SK-N-SH (cell line): ENCODE measurements around the gene RNF180. TPM values are rescaled to one million over a fixed set of nuclear protein-coding genes. Genes with fewer than 3 reads are reported as not detected.

ENCODE experiments used
- CTCF ChIA-PET: fragments of 300-600, 350-600 bp; formaldehyde crosslinking; extraction: SDS; loops from one replicate; lab custom pipeline; 2021; lab: Yijun Ruan, JAX
- POLR2A ChIA-PET: fragments of 350-600 bp; sonication (Branson Sonifier 250); formaldehyde crosslinking; extraction: SDS; loops from one replicate; lab custom pipeline; 2020; ENCODE audit warnings: antibody characterized with exemption, inconsistent platforms; lab: Yijun Ruan, JAX
- DNase-seq: peaks from one replicate; pipeline ENCODE4 v3.0.0; 2012
- H2AFZ ChIP-seq: fragments of 200-600 bp; sonication (generic); 2 replicates; pipeline ENCODE4 v1.8.1; 2016; ENCODE audit warnings: antibody characterized with exemption, mild to moderate bottlenecking, low read depth
- H3F3A ChIP-seq: fragments of 200-600 bp; sonication (generic); replicated peaks from 2 replicates; pipeline ENCODE3; 2016; ENCODE audit warnings: antibody characterized with exemption, mild to moderate bottlenecking; ENCODE audit not compliant: insufficient read depth
- H3K27ac ChIP-seq, 2 experiments: fragments of 200-500 bp in 1 of 2; fragments of 200-600 bp in 1 of 2; sonication (Bioruptor generic) in 1 of 2; sonication (generic), shearing (Covaris generic) in 1 of 2; 2 replicates each; pipeline versions ENCODE4 v1.5.1 to v1.6.1; 2014 to 2016; ENCODE audit warnings: low read depth in 2 of 2, inconsistent platforms in 1 of 2, low read length in 1 of 2, mild to moderate bottlenecking in 1 of 2, mixed read lengths in 1 of 2
- H3K27me3 ChIP-seq: fragments of 200-600 bp; sonication (generic), shearing (Covaris generic); 2 replicates; pipeline ENCODE4 v1.6.1; 2016; ENCODE audit warnings: mixed run types; ENCODE audit not compliant: insufficient read depth
- H3K36me3 ChIP-seq, 2 experiments: fragments of 200-500 bp in 1 of 2; fragments of 200-600 bp in 1 of 2; sonication (Bioruptor generic) in 1 of 2; sonication (generic) in 1 of 2; replicated peaks in 1 of 2; 2 replicates each; pipeline versions ENCODE3 to v1.5.1; 2014 to 2016; ENCODE audit warnings: low read length in 1 of 2, mild to moderate bottlenecking in 1 of 2; ENCODE audit not compliant: insufficient read depth in 2 of 2, control insufficient read depth in 1 of 2
- H3K4me1 ChIP-seq, 2 experiments: fragments of 200-500 bp in 1 of 2; fragments of 200-600 bp in 1 of 2; sonication (Bioruptor generic) in 1 of 2; sonication (generic), shearing (Covaris generic) in 1 of 2; 2 replicates each; pipeline versions ENCODE4 v1.5.1 to v1.6.1; 2014 to 2016; ENCODE audit warnings: low read depth in 1 of 2, low read length in 1 of 2, mixed run types in 1 of 2; ENCODE audit not compliant: insufficient read depth in 2 of 2, control insufficient read depth in 1 of 2
- H3K4me2 ChIP-seq: fragments of 200-600 bp; sonication (generic), shearing (Covaris generic); 2 replicates; pipeline ENCODE4 v1.6.1; 2017; ENCODE audit warnings: mixed run types
- H3K4me3 ChIP-seq, 2 experiments: fragments of 200-500 bp in 1 of 2; fragments of 200-600 bp in 1 of 2; sonication (Bioruptor generic) in 1 of 2; sonication (generic), shearing (Covaris generic) in 1 of 2; 2 replicates each; pipeline versions ENCODE4 v1.5.1 to v1.8.1; 2014 to 2016; ENCODE audit warnings: low read depth in 2 of 2, inconsistent platforms in 1 of 2, low read length in 1 of 2, mild to moderate bottlenecking in 1 of 2, mixed read lengths in 1 of 2, moderate library complexity in 1 of 2
- H3K79me2 ChIP-seq: fragments of 200-600 bp; sonication (generic); 2 replicates; pipeline ENCODE4 v1.8.1; 2017; ENCODE audit warnings: mild to moderate bottlenecking; ENCODE audit not compliant: insufficient read depth
- H3K9ac ChIP-seq: fragments of 200-600 bp; sonication (generic); 2 replicates; pipeline ENCODE4 v1.6.1; 2017; ENCODE audit warnings: mixed run types
- H3K9me2 ChIP-seq: fragments of 200-600 bp; sonication (generic); 2 replicates; pipeline ENCODE4 v1.6.1; 2017; ENCODE audit warnings: mixed run types
- H3K9me3 ChIP-seq: fragments of 200-600 bp; sonication (generic); 2 replicates; pipeline ENCODE4 v1.6.1; 2017; ENCODE audit warnings: mixed run types, mild to moderate bottlenecking, moderate library complexity
- H4K20me1 ChIP-seq: fragments of 200-600 bp; sonication (generic); 2 replicates; pipeline ENCODE4 v1.6.1; 2017; ENCODE audit warnings: mild to moderate bottlenecking, mixed run types; ENCODE audit not compliant: insufficient read depth
- EP300 ChIP-seq, 2 experiments: IDR thresholded peaks; 2 replicates each; pipeline versions ENCODE4 v1.4.0 to v1.6.1; 2012; ENCODE audit warnings: borderline replicate concordance in 1 of 2, low read depth in 1 of 2, low read length in 1 of 2
- EZH2phosphoT487 ChIP-seq: fragments of 200-600 bp; sonication (generic); IDR thresholded peaks from 2 replicates; pipeline ENCODE4 v1.6.1; 2017; ENCODE audit warnings: low read depth, mixed run types, mild to moderate bottlenecking, antibody characterized with exemption, moderate library complexity, borderline replicate concordance
- FOSL2 ChIP-seq: IDR thresholded peaks from 2 replicates; pipeline ENCODE4 v1.4.0; 2012; ENCODE audit warnings: low read depth, mild to moderate bottlenecking, moderate library complexity, borderline replicate concordance
- FOXM1 ChIP-seq: IDR thresholded peaks from 2 replicates; pipeline ENCODE4 v1.4.0; 2012; ENCODE audit warnings: low read depth, mild to moderate bottlenecking
- GABPA ChIP-seq: IDR thresholded peaks from 2 replicates; pipeline ENCODE4 v1.4.0; 2012; ENCODE audit warnings: low read depth, mild to moderate bottlenecking
- JUND ChIP-seq: IDR thresholded peaks from 2 replicates; pipeline ENCODE4 v1.4.0; 2012
- MEF2A ChIP-seq: IDR thresholded peaks from 2 replicates; pipeline ENCODE4 v1.4.0; 2012; ENCODE audit warnings: low read depth, borderline replicate concordance
- NFIC ChIP-seq: IDR thresholded peaks from 2 replicates; pipeline ENCODE4 v1.4.0; 2012; ENCODE audit warnings: borderline replicate concordance
- NRF1 ChIP-seq: IDR thresholded peaks from 2 replicates; pipeline ENCODE4 v1.6.1; 2012; ENCODE audit warnings: low read depth, mild to moderate bottlenecking, low read length
- RAD21 ChIP-seq: IDR thresholded peaks from 2 replicates; pipeline ENCODE4 v1.6.1; 2012; ENCODE audit warnings: mild to moderate bottlenecking, low read length
- SMC3 ChIP-seq: IDR thresholded peaks from 2 replicates; pipeline ENCODE4 v1.6.1; 2012; ENCODE audit warnings: low read depth, low read length, improper control_type of control experiment
- TCF12 ChIP-seq: IDR thresholded peaks from 2 replicates; pipeline ENCODE4 v1.4.0; 2012
- WGBS: methylation state at CpG from one replicate; pipeline ENCODE4 v1.1.6; 2017; ENCODE audit warnings: low lambda C conversion rate; 5-methylcytosine and 5-hydroxymethylcytosine counted together
- polyA plus RNA-seq, 3 experiments: library from polyadenylated mRNA; depleted of rRNA; stranded (reverse); fragments of >200 nt; gene quantifications; 2 replicates each; pipeline ENCODE4 v1.2.3, GENCODE V29; 2012
- TF ChIP-seq, protein P1 (sequence below): IDR thresholded peaks from 2 replicates; pipeline ENCODE4 v1.4.0; 2012; ENCODE audit warnings: low read depth, borderline replicate concordance
- TF ChIP-seq, protein P2 (sequence below): IDR thresholded peaks from 2 replicates; pipeline ENCODE4 v1.4.0; 2012; ENCODE audit warnings: low read depth, borderline replicate concordance

RNF180 gene
- polyA plus RNA-seq, 1 of the 3 experiments (the other 2 are of a cell fraction), result 0.02 TPM

DNA sequence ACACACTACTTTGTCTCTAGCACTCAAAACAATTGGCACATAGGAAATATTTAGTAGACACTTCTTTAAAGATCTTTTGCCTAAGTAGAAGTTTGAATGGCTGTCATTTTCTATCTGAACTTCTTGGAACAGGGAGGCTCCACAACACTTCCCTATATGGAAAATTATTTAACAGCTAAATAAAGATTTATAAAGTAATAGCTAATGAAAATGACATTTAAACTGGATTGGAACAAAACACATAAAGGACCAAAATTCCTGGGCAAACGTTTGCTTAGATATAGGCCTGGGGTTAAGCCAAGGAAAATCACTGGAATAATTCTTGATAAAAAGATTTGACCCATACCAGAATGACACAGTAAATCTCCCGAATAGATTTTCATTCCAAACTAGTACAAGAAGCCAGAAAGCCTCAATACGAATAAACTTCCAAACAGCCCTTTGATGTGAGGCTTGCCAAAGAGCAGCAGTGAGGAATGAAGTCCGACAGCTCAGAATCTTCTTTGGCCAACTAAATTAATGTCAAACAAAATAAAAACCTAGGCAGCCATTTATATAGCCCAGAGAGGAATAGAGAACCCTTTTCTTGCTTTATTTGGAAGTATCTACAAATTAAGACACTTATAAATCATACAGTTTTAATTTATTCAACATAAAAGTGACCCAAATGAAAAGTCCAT lies 20.3 kb upstream of the RNF180 start:
- POLR2A ChIA-PET, result no interaction called here
- H3K4me1 ChIP-seq, result no peaks in the 10 kb centered on the region
- under 1% methylated on average over 4 of the region's 4 CpGs for WGBS

GRCh38 chr5:64147379-64147778 lies 18.3 kb upstream of the RNF180 start:
- no peak overlapping the region for H3K4me3 ChIP-seq
- no peak for DNase-seq
- CTCF ChIA-PET, result interaction anchor here (0.6 to 1.6 kb wide), 12 partner anchors 10 to 638 kb away, joined by 3 to 8 read pairs (median 4); no protein-coding TSS in a partner anchor
- no peak overlapping the region for H2AFZ ChIP-seq
- no peaks in the 10 kb centered on the region for H3F3A ChIP-seq
- no peak overlapping the region for H3K9ac ChIP-seq
- peaks cover 15% of the 10 kb centered on the region for H3K27me3 ChIP-seq
- no peaks in the 10 kb centered on the region for H4K20me1 ChIP-seq
- H3K27ac ChIP-seq, result no peak overlapping the region
- no peaks in the 10 kb centered on the region for H3K9me2 ChIP-seq
- TF ChIP-seq GABPA, result no peak
- H3K4me2 ChIP-seq, result no peak overlapping the region
- WGBS, result 35% methylated on average over 2 of the region's 2 CpGs
- no peaks in the 10 kb centered on the region for H3K4me1 ChIP-seq
- no peaks in the 10 kb centered on the region for H3K9me3 ChIP-seq
- H3K79me2 ChIP-seq, result no peaks in the 10 kb centered on the region
- POLR2A ChIA-PET, result no interaction called here
- H3K36me3 ChIP-seq, result no peaks in the 10 kb centered on the region

More for the DNA sequence above, 20.3 kb upstream of the RNF180 start:
- no peak overlapping the region for H3K27ac ChIP-seq
- H4K20me1 ChIP-seq, result no peaks in the 10 kb centered on the region
- H3K79me2 ChIP-seq, result no peaks in the 10 kb centered on the region
- CTCF ChIA-PET, result no interaction called here
- no peak for TF ChIP-seq MEF2A
- TF ChIP-seq TCF12, result no peak
- no peak for TF ChIP-seq NFIC
- no peak for TF ChIP-seq JUND
- no peak for TF ChIP-seq NRF1
- TF ChIP-seq, protein P1, sequence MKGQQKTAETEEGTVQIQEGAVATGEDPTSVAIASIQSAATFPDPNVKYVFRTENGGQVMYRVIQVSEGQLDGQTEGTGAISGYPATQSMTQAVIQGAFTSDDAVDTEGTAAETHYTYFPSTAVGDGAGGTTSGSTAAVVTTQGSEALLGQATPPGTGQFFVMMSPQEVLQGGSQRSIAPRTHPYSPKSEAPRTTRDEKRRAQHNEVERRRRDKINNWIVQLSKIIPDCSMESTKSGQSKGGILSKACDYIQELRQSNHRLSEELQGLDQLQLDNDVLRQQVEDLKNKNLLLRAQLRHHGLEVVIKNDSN, result no peak
- TF ChIP-seq RAD21, result no peak
- TF ChIP-seq SMC3, result no peak
- TF ChIP-seq FOSL2, result no peak
- no peak for TF ChIP-seq EZH2phosphoT487
- TF ChIP-seq, protein P2, sequence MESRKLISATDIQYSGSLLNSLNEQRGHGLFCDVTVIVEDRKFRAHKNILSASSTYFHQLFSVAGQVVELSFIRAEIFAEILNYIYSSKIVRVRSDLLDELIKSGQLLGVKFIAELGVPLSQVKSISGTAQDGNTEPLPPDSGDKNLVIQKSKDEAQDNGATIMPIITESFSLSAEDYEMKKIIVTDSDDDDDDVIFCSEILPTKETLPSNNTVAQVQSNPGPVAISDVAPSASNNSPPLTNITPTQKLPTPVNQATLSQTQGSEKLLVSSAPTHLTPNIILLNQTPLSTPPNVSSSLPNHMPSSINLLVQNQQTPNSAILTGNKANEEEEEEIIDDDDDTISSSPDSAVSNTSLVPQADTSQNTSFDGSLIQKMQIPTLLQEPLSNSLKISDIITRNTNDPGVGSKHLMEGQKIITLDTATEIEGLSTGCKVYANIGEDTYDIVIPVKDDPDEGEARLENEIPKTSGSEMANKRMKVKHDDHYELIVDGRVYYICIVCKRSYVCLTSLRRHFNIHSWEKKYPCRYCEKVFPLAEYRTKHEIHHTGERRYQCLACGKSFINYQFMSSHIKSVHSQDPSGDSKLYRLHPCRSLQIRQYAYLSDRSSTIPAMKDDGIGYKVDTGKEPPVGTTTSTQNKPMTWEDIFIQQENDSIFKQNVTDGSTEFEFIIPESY, result no peak
- no peak for TF ChIP-seq EP300 (IDR thresholded peaks at IDR 0.05; ENCODE audit: borderline replicate concordance in 1 of 2, low read depth in 1 of 2, low read length in 1 of 2)
- TF ChIP-seq FOXM1, result no peak
- TF ChIP-seq, all 33 proteins: peak for 0
- Histone ChIP-seq H3K4me2 (no peak overlapping the region), H2AFZ (no peak overlapping the region), H3K9ac (no peak overlapping the region), H3K9me3 (no peaks in the 10 kb centered on the region), H3K4me3 (no peak overlapping the region), H3F3A (no peaks in the 10 kb centered on the region), H3K36me3 (no peaks in the 10 kb centered on the region), H3K27me3 (peaks cover 14% of the 10 kb centered on the region), H3K9me2 (no peaks in the 10 kb centered on the region)
- no peak for DNase-seq
